ENCODE results near the gene ELANE.

Gene ELANE

GRCh38 chr19:900043-900301 is 47.9 kb downstream of the ELANE start:
- DNase-seq, result no peak

GRCh38 chr19:900302-901111 is 48.4 kb downstream of the ELANE start:
- no peak for DNase-seq

- DNase-seq, result no peak
These were observed 49.4 kb downstream of the ELANE start for GRCh38 chr19:901216-902092.

- DNase-seq, result no peak
These were observed 49.9 kb downstream of the ELANE start for GRCh38 chr19:902093-902370.

GRCh38 chr19:902446-903226 is 50.5 kb downstream of the ELANE start:
- no peak for DNase-seq

GRCh38 chr19:903266-903797 is 51.2 kb downstream of the ELANE start:
- no peak for DNase-seq

GRCh38 chr19:904545-904944 is 52.4 kb downstream of the ELANE start:
- no peak for DNase-seq

Data from stimulated activated CD4-positive, alpha-beta T cell treated with anti-CD3 and anti-CD28 coated beads, Interleukin-4, amount 100 ng/mL, for 24 hours (primary cell).